NK-92 (cell line): ENCODE results near the gene WWC1.

Source experiments
- DNase-seq: peaks from one replicate; lab custom pipeline; 2025; ENCODE audit not compliant: unreplicated experiment; lab: John Stamatoyannopoulos, UW

The WWC1 gene

DNA sequence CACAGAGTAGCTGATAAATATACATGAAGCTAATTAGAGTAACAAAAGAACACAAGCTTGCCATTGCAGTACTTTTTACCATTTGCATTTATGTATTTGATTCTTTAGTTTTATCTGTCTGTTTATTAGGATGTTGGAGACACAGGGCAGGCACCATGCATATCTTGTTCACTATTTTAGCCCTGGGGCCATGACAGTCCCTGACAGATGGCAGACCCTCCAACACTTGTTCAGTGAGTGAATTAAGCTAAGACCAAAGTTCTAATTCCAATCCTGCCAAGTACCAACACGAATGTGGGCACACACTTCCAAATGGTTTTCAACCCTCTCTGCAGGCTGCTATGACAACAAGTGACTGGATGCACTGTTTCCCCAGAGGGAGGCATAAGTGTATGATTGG, 182.9 kb downstream of the WWC1 start:
- no peak for DNase-seq

DNA sequence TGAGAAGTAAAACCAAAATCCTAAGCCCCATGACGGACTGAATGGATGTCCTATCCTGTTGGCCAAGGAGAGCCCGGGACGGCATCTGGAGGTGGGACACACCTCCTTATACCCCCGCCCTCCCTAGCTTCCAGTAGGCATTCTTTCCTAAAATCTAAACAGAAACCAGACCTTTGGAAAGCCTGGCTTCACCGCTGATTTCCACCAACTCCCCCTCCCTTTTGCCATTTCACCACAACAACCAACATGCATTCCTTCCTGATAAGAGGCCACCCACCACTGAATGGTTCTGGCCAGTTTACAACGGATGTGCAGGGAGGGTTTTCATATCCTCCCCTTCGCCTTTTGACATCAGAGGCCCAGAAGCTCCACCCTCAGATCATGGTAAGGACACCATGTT, 185.6 kb downstream of the WWC1 start:
- DNase-seq, result no peak

DNA sequence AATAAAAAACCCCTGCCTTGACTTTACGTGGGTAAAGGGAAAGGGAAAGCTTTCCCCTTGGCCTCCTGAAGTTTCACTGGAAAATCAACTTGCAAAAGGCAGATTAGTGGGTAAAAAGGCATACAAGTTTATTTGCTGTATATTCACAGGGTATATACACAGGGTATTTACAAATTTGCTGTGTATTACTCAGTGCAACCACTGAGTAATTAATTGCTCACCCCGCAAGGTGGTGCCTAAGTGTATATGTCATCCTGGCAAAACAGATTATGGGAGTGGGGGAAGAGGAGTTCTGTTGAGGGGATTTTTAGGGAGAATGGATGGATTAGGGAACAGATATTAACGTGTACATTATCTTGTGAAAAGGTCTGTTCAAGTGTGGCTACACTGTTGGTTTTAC, 187.7 kb downstream of the WWC1 start:
- no peak for DNase-seq

GRCh38 chr5:168480601-168481000, 189.2 kb downstream of the WWC1 start:
- DNase-seq, result no peak

DNA sequence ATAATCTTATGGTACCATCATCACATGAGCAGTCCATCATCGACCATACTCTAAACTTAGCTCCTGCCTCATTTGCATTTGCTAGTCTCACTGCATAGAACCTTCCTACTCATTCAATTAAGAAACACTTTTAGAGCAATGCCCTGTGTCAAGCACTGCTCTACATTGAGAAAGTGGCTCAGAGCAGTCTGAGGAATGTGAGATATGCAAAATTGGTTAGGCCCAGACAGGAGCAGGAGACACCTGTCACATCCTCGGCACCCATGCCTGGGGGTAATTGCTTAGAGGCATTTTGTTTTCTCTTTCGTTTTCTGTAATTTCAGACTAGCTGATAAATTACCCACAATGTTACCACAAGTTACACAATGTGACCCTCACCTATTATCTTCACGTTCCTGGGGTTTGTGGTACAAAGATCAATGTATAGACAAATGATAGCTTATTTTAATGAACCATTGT, 189.9 kb downstream of the WWC1 start:
- no peak for DNase-seq

GRCh38 chr5:168482361-168482760, 190.9 kb downstream of the WWC1 start:
- no peak for DNase-seq

DNA sequence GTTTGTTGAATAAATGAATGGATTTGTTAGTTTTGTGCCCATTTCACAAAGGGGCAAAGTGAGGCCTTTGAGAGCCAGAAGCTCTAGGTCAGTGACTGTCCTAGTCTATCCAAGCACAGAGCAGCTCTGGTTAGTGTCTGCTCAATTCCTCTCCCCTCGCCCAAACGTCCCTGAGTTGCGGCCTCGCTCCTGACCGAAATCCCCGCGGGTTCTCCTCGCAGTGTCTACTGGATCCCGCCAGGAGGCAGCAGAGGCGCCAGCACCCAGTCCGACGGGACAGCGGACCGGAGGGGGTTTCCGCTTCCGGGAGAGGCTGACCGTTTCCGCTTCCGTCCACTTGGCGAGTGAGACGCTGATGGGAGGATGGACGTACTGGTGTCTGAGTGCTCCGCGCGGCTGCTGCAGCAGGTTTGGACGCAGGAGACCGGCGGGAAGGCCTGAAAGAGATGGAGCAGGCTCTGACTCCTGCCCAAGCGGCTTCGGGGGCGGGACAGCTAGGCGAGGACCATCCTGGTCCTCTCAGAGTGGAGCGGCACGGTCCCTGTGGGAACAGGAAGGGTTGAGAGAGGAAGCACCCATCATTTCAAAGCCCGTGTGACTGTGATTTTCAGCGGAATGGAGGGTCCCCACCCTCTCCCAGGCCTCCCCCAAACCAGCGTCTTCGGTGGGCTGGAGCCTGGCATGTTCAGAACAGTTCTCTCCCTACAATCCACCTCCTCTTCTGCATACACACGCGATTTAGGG, 194.9 kb downstream of the WWC1 start, which contains the start of gene RARS1:
Gene RARS1 (plus strand): TSS at position 336 of the 744 bp plus-strand sequence. CDS start 28 bp downstream, at position 364.
- peak; percentile 23 for DNase-seq

GRCh38 chr5:168489059-168489458, 197.6 kb downstream of the WWC1 start:
- no peak for DNase-seq

DNA sequence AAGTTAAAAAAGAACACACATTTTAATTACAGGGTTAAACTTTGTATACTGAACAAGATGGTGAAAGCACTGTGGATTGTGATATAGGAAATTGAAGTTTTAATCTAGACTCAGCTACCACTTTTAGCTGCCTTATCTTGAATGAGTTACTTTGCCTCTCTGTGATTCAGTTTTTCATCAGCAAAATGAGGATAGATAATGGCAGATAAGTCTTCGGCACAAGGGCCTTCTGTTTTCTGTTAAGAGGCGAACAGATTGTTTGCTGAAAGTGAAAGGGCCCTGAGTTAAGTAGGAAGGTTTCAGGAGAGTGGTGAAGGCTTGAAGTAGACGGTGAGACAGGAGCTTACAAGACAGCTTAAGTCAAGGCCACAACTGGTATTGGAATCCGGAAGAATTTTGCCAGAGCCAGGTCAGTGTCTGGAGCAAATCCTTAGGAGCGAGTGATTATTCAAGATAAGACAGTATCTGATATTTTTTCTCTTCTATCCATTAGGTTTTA, 202.7 kb downstream of the WWC1 start:
- DNase-seq, result no peak

DNA sequence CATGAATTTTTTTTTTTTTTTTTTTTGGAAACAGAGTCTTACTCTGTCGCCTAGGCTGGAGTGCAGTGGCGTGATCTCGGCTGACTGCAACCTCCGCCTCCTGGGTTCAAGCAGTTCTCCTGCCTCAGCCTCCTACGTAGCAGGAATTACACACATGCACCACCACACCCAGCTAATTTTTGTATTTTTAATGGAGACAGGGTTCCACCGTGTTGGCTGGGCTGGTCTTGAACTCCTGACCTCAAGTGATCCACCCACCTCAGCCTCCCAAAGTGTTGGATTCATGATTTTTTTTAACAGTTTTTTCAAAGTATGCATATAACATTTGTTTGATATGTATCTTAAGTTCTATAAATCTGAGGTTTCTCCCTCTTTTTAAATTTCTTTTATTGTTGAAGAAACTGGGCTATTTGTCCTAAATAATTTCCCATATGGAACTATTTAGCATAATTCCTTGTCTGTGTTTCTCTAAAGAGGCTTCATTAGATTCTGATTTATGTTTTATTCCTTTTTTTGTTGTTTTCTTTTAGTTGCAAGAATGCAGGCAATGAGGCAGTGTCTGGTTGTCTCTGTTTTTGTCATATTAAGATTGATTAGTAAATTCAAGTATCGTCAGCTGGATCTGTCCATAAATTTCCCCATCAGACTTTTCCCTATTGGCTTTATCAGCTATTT, 211.3 kb downstream of the WWC1 start:
- DNase-seq, result no peak

GRCh38 chr5:168513861-168514428, 222.5 kb downstream of the WWC1 start:
- no peak for DNase-seq
